GM18909 (cell line): ENCODE data around the gene LCN12.

Experiments used
- ATAC-seq: cut with Tn5 transposase; IDR thresholded peaks from one replicate; pipeline ENCODE4 v1.9.1; 2021; ENCODE audit warnings: mild to moderate bottlenecking; ENCODE audit not compliant: unreplicated experiment, poor library complexity

The LCN12 gene

GRCh38 chr9:136983656-136984314 lies 31.7 kb downstream of the LCN12 start:
- ATAC-seq: no peak

GRCh38 chr9:136984464-136985026 lies 32.5 kb downstream of the LCN12 start:
- no peak for ATAC-seq

- no peak for ATAC-seq
These were observed 33.0 kb downstream of the LCN12 start for GRCh38 chr9:136985027-136985602.

- ATAC-seq: no peak
These were observed 33.8 kb downstream of the LCN12 start for GRCh38 chr9:136985853-136986252.

GRCh38 chr9:136988872-136989271 lies 36.8 kb downstream of the LCN12 start:
- ATAC-seq: no peak

- ATAC-seq: no peak
These were observed 38.3 kb downstream of the LCN12 start for GRCh38 chr9:136990242-136990911.

GRCh38 chr9:136991993-136992818 lies 40.1 kb downstream of the LCN12 start, which contains the start of gene PAXX:
TSS of gene PAXX (plus strand) at chr9:136992422. CDS start at chr9:136992444, 22 bp downstream.
- peak; percentile 80 for ATAC-seq

- no peak for ATAC-seq
These were observed 40.8 kb downstream of the LCN12 start for GRCh38 chr9:136992819-136993369.

- no peak for ATAC-seq
These were observed 42.3 kb downstream of the LCN12 start for GRCh38 chr9:136994180-136994887.

- ATAC-seq: no peak
These were observed 42.8 kb downstream of the LCN12 start for GRCh38 chr9:136994888-136995230.

GRCh38 chr9:136995362-136995761 lies 43.3 kb downstream of the LCN12 start:
- no peak for ATAC-seq

- no peak for ATAC-seq
These were observed 43.8 kb downstream of the LCN12 start for GRCh38 chr9:136995772-136996311.

- no peak for ATAC-seq
These were observed 44.6 kb downstream of the LCN12 start, which contains the start of gene CLIC3 for GRCh38 chr9:136996361-136997292. TSS of gene CLIC3 (minus strand) at chr9:136996568. CDS start at chr9:136996543, 25 bp downstream.

GRCh38 chr9:136997371-136997770 lies 45.3 kb downstream of the LCN12 start:
- ATAC-seq: no peak

GRCh38 chr9:136997830-136998234 lies 45.8 kb downstream of the LCN12 start:
- ATAC-seq: no peak

- peak; percentile 74 for ATAC-seq
These were observed 48.3 kb downstream of the LCN12 start for GRCh38 chr9:137000177-137000930.

GRCh38 chr9:137001857-137002645 lies 50.0 kb downstream of the LCN12 start:
- ATAC-seq: no peak
